K562 (cell line): ENCODE measurements around the gene ERVK3-1. TPM values are rescaled to one million over a fixed set of nuclear protein-coding genes. Genes with fewer than 3 reads are reported as not detected.

ENCODE experiments used
- ATAC-seq: fragments of 200-7000 bp; cut with Tn5 transposase; 3 replicates; pipeline ENCODE4 v1.9.1; 2020; ENCODE audit warnings: moderate library complexity
- BruUV-seq: library from RNA; stranded (reverse); fragments of 400-500 nt; replicated peaks from 2 replicates; lab custom pipeline; 2021; lab: Mats Ljungman, UMichigan
- CTCF ChIA-PET: fragments of 300-600 bp; formaldehyde crosslinking; extraction: SDS; loops from one replicate; lab custom pipeline; 2021; ENCODE audit warnings: low intra/inter-chr PET ratio; lab: Yijun Ruan, JAX
- POLR2A ChIA-PET: fragments of 300-600, 350-650 bp; sonication (Branson Sonifier 250); formaldehyde crosslinking; extraction: SDS; loops from one replicate; lab custom pipeline; 2021; ENCODE audit warnings: antibody characterized with exemption, inconsistent platforms; lab: Yijun Ruan, JAX
- DNase-seq, 4 experiments: peaks; one replicate each; pipeline versions ENCODE4 v3.0.0 to v3.0.0-alpha.2; 2011 to 2018; ENCODE audit warnings: low spot score in 3 of 4, mixed read lengths in 3 of 4; ENCODE audit errors: extremely low read depth in 1 of 4
- FAIRE-seq: peaks from 2 replicates; lab custom pipeline; 2011; peaks lifted over from hg19 to GRCh38; lab: Jason Lieb, UNC
- H2AFZ ChIP-seq: 2 replicates; pipeline ENCODE4 v1.6.0; 2011; ENCODE audit warnings: low read depth, low read length, control low read depth, inconsistent platforms
- H3K27ac ChIP-seq: fragments of 200-600 bp; 3 replicates; pipeline ENCODE4 v1.8.0; 2011; ENCODE audit warnings: low read depth, mild to moderate bottlenecking, control low read depth, inconsistent platforms, low read length, moderate library complexity, mixed read lengths; ENCODE audit errors: extremely low read depth
- H3K27me3 ChIP-seq, 2 experiments: fragments of 300-600 bp in 1 of 2; 2 replicates in 1 of 2; 3 replicates in 1 of 2; pipeline versions ENCODE4 v1.6.0 to v1.8.0; 2011; ENCODE audit warnings: inconsistent platforms in 2 of 2, low read length in 2 of 2, mild to moderate bottlenecking in 1 of 2, mixed read lengths in 1 of 2, moderate library complexity in 1 of 2; ENCODE audit not compliant: control insufficient read depth in 2 of 2, insufficient read depth in 2 of 2
- H3K36me3 ChIP-seq: fragments of 300-600 bp; 3 replicates; pipeline ENCODE4 v1.8.0; 2011; ENCODE audit warnings: mild to moderate bottlenecking, low read length, inconsistent platforms; ENCODE audit not compliant: control insufficient read depth, insufficient read depth
- H3K4me1 ChIP-seq, 2 experiments: fragments of 200-600 bp in 1 of 2; replicated peaks in 1 of 2; 2 replicates in 1 of 2; 3 replicates in 1 of 2; pipeline versions ENCODE4 v1.5.1 to v1.8.0; 2011; ENCODE audit warnings: inconsistent platforms in 2 of 2, low read length in 2 of 2, mild to moderate bottlenecking in 1 of 2, mixed read lengths in 1 of 2, moderate library complexity in 1 of 2; ENCODE audit not compliant: control insufficient read depth in 2 of 2, insufficient read depth in 2 of 2
- H3K4me2 ChIP-seq: 2 replicates; pipeline ENCODE4 v1.6.1; 2011; ENCODE audit warnings: low read length, control low read depth, inconsistent platforms, mixed read lengths; ENCODE audit not compliant: insufficient read depth
- H3K4me3 ChIP-seq: fragments of 200-600 bp; sonication (generic), shearing (Covaris generic); 2 replicates; pipeline ENCODE4 v1.5.1; 2016; ENCODE audit warnings: control low read depth, inconsistent platforms
- H3K79me2 ChIP-seq: fragments of 200-600 bp; 3 replicates; pipeline ENCODE4 v1.8.0; 2011; ENCODE audit warnings: low read length, inconsistent platforms; ENCODE audit not compliant: control insufficient read depth, insufficient read depth
- H3K9ac ChIP-seq, 2 experiments: 2 replicates each; pipeline versions ENCODE4 v1.6.0 to v1.6.1; 2011; ENCODE audit warnings: low read depth in 2 of 2, low read length in 2 of 2, control low read depth in 1 of 2, inconsistent platforms in 1 of 2, mild to moderate bottlenecking in 1 of 2, mixed read lengths in 1 of 2; ENCODE audit not compliant: insufficient read depth in 1 of 2
- H3K9me1 ChIP-seq: one replicate; pipeline ENCODE4 v1.6.0; 2011; ENCODE audit warnings: inconsistent platforms, mild to moderate bottlenecking, low read length, moderate library complexity; ENCODE audit not compliant: control insufficient read depth, insufficient read depth
- H3K9me3 ChIP-seq: replicated peaks from 2 replicates; pipeline ENCODE4 v1.5.1; 2011; ENCODE audit warnings: low read depth, low read length, inconsistent platforms; ENCODE audit not compliant: control insufficient read depth, insufficient read depth
- H4K20me1 ChIP-seq: replicated peaks from 2 replicates; pipeline ENCODE4 v1.6.1; 2011; ENCODE audit warnings: low read length, inconsistent platforms, mixed read lengths; ENCODE audit not compliant: control insufficient read depth, insufficient read depth
- ETV6 ChIP-seq, 3 experiments: fragments of 150-350 bp in 1 of 3; sonication (generic) in 1 of 3; formaldehyde crosslinking in 1 of 3; IDR thresholded peaks; 2 replicates each; pipeline versions ENCODE4 v1.6.1 to v1.8.0; 2014 to 2022; ENCODE audit warnings: borderline replicate concordance in 2 of 3, low read depth in 2 of 3, antibody characterized with exemption in 1 of 3, low read length in 1 of 3, mild to moderate bottlenecking in 1 of 3, missing genetic modification reagents in 1 of 3
- ILF3 ChIP-seq: fragments of 450-650 bp; IDR thresholded peaks from 2 replicates; pipeline ENCODE4 v1.6.1; 2018; ENCODE audit warnings: antibody characterized with exemption, mild to moderate bottlenecking, moderate library complexity, borderline replicate concordance
- POLR2AphosphoS5 ChIP-seq: IDR thresholded peaks from 2 replicates; pipeline ENCODE4 v1.6.1; 2011; ENCODE audit warnings: mild to moderate bottlenecking, low read depth, low read length, moderate library complexity; ENCODE audit not compliant: control insufficient read depth, insufficient read depth
- THRAP3 ChIP-seq: fragments of 450-650 bp; IDR thresholded peaks from 2 replicates; pipeline ENCODE4 v1.6.1; 2016; ENCODE audit warnings: mild to moderate bottlenecking, inconsistent platforms, borderline replicate concordance
- TRIM28 ChIP-seq: fragments of 450-650 bp; IDR thresholded peaks from 2 replicates; pipeline ENCODE4 v1.6.1; 2017
- XRCC5 ChIP-seq: fragments of 200-400 bp; formaldehyde crosslinking; IDR thresholded peaks from 2 replicates; pipeline ENCODE4 v1.6.1; 2017; ENCODE audit warnings: low read depth, mild to moderate bottlenecking, low read length
- ZC3H4 ChIP-seq: sonication (generic); formaldehyde crosslinking; IDR thresholded peaks from 2 replicates; pipeline ENCODE4 v1.9.0; 2021; ENCODE audit warnings: missing genetic modification reagents, borderline replicate concordance
- ZKSCAN8 ChIP-seq: fragments of 200-800 bp; sonication (Bioruptor generic); IDR thresholded peaks from 2 replicates; pipeline ENCODE4 v1.6.1; 2016; ENCODE audit warnings: missing genetic modification characterization, missing compliant biosample characterization
- ZNF316 ChIP-seq: fragments of 450-650 bp; IDR thresholded peaks from 2 replicates; pipeline ENCODE4 v1.6.1; 2016
- ZNF75A ChIP-seq: fragments of 450-650 bp; formaldehyde crosslinking; IDR thresholded peaks from 2 replicates; pipeline ENCODE4 v1.4.0; 2020; ENCODE audit warnings: mild to moderate bottlenecking
- ZNF785 ChIP-seq: fragments of 250-450 bp; sonication (Bioruptor Pico); IDR thresholded peaks from 2 replicates; pipeline ENCODE4 v1.4.0; 2020; ENCODE audit warnings: mild to moderate bottlenecking
- ZZZ3 ChIP-seq: fragments of 450-650 bp; IDR thresholded peaks from 2 replicates; pipeline ENCODE4 v1.6.1; 2016; ENCODE audit warnings: antibody characterized with exemption, mild to moderate bottlenecking, moderate library complexity
- whole genome bisulfite sequencing: fragments of 100-300 bp; shearing (Covaris generic); methylation state at CpG from one replicate; pipeline ENCODE4 v1.1.6; 2016; ENCODE audit warnings: low coverage, mixed read lengths; ENCODE audit not compliant: insufficient coverage; ENCODE audit errors: missing lambda C conversion rate; 5-methylcytosine and 5-hydroxymethylcytosine counted together
- in situ Hi-C: fragments of 300-500 bp; cut with MboI; formaldehyde crosslinking; loops from 4 replicates; pipeline ENCODE4 v1.15.0; 2018; ENCODE audit warnings: inconsistent platforms, mixed read lengths
- intact Hi-C: fragments of 100-400 bp; cut with micrococcal nuclease; formaldehyde crosslinking; loops from 2 replicates; pipeline ENCODE4 v1.14.2; 2022
- polyA plus RNA-seq, 8 experiments: library from polyadenylated mRNA; depleted of rRNA in 4 of 8; stranded (reverse) in 5 of 8; unstranded in 3 of 8; fragments of >200 nt; fragmentation: Nextera tagmentation in 2 of 8; fragmentation: Illumina TruSeq in 1 of 8; extraction: Ambion mirVana in 2 of 8; extraction: Trizol in 1 of 8; gene quantifications; 2 replicates each; pipeline versions ENCODE4 v1.2.1 to v1.2.3, GENCODE V29; 2011 to 2014; ENCODE audit warnings: inconsistent platforms in 1 of 8, missing spikeins in 1 of 8
- total RNA-seq, 7 experiments: library from RNA; depleted of rRNA in 6 of 7; stranded (reverse); fragments of >200 nt in 6 of 7; fragmentation: Illumina TruSeq in 2 of 7; extraction: Trizol in 2 of 7; gene quantifications; 2 replicates each; pipeline versions ENCODE4 v1.2.1 to v1.2.3, GENCODE V29; 2011 to 2021; ENCODE audit warnings: low replicate concordance in 1 of 7
- TF ChIP-seq, protein P1 (sequence below): fragments of 250-450 bp; sonication (Bioruptor Pico); IDR thresholded peaks from 2 replicates; pipeline ENCODE4 v1.9.0; 2021; ENCODE audit warnings: mild to moderate bottlenecking

The ERVK3-1 gene
- total and polyA plus RNA-seq, 9 of the 15 experiments (the other 6 are each of a cell fraction or from before 2014, with no cell fraction given), result 87.6 to 299 (median 119) TPM

DNA sequence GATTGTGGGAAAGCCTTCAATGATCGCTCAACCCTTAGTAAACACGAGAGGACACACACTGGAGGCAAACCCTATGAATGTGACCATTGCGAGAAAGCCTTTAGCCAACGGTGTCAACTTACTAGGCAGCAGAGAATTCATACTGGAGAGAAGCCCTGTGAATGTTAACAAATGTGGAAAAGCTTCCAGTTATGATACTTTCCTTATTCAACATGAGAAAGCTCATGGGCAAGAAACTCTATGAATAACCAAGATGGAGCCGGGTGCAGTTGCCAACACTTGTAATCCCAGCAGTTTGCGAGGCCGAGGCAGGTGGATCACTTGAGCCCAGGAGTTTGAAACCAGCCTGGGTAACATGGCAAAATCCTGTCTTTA is 42.3 kb upstream of the ERVK3-1 start:
- Histone ChIP-seq H2AFZ (no peak overlapping the region), H4K20me1 (no peaks in the 10 kb centered on the region), H3K4me1 (no peaks in the 10 kb centered on the region), H3K4me2 (no peak overlapping the region), H3K27ac (no peak overlapping the region), H3K36me3 (peaks cover 55% of the 10 kb centered on the region), H3K4me3 (no peak overlapping the region), H3K9me3 (peaks cover 80% of the 10 kb centered on the region), H3K27me3 (no peaks in the 10 kb centered on the region), H3K9ac (no peak overlapping the region), H3K79me2 (no peaks in the 10 kb centered on the region), H3K9me1 (no peaks in the 10 kb centered on the region)
- DNase-seq, result no peak
- no peak for FAIRE-seq
- CTCF ChIA-PET, result no interaction called here
- in situ Hi-C loops, result no loop called here
- no peak for ATAC-seq
- intact Hi-C loops, result no loop called here
- TF ChIP-seq ZNF785 (no peak), ZNF75A (CRISPR knock-in tag) (0 out of 2 replicates have a peak, but pooled peaks have one; percentile 3), ZC3H4 (CRISPR knock-in tag) (no peak)
- TF ChIP-seq, protein P1, sequence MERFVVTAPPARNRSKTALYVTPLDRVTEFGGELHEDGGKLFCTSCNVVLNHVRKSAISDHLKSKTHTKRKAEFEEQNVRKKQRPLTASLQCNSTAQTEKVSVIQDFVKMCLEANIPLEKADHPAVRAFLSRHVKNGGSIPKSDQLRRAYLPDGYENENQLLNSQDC (CRISPR knock-in tag), result no peak
- 89% methylated on average over 7 of the region's 7 CpGs for WGBS
- POLR2A ChIA-PET, result interaction anchor here (0.6 kb wide), 1 partner anchor 24 kb away, joined by 4 read pairs; no protein-coding TSS in a partner anchor
- no TSS peak for BruUV-seq

- FAIRE-seq (no peak), ATAC-seq (no peak), DNase-seq (no peak)
- peaks cover 67% of the 10 kb centered on the region for H3K9me3 ChIP-seq
- H3K4me1 ChIP-seq, result no peaks in the 10 kb centered on the region
- H3K9me1 ChIP-seq, result no peaks in the 10 kb centered on the region
- BruUV-seq, result no TSS peak
- H3K9ac ChIP-seq, result no peak overlapping the region
- H3K36me3 ChIP-seq, result peaks cover 39% of the 10 kb centered on the region
- POLR2A ChIA-PET, result no interaction called here
- no peak overlapping the region for H3K4me3 ChIP-seq
- in situ Hi-C loops, result no loop called here
- H3K79me2 ChIP-seq, result no peaks in the 10 kb centered on the region
- H3K4me2 ChIP-seq, result no peak overlapping the region
- intact Hi-C loops, result no loop called here
- H3K27me3 ChIP-seq, result no peaks in the 10 kb centered on the region
- no peak overlapping the region for H2AFZ ChIP-seq
- H3K27ac ChIP-seq, result no peak overlapping the region
- WGBS, result 95% methylated on average over 3 of the region's 3 CpGs
- CTCF ChIA-PET, result no interaction called here
- no peaks in the 10 kb centered on the region for H4K20me1 ChIP-seq
- TF ChIP-seq ZKSCAN8 (CRISPR knock-in tag) (no peak), ZNF316 (no peak), ILF3 (no peak), ZZZ3 (no peak), XRCC5 (no peak), ETV6 (IDR thresholded peaks at IDR 0.05; ENCODE audit: borderline replicate concordance in 1 of 2, low read depth in 2 of 2, low read length in 1 of 2) (no peak), ETV6 (CRISPR knock-in tag; IDR thresholded peaks at IDR 0.05; ENCODE audit: borderline replicate concordance) (no peak), POLR2AphosphoS5 (no peak), THRAP3 (no peak), TRIM28 (no peak)
These were observed 40.1 kb upstream of the ERVK3-1 start for GRCh38 chr19:58265100-58265499.
